ENCODE results near the gene CEP70. TPM values are rescaled to one million over a fixed set of nuclear protein-coding genes. Genes with fewer than 3 reads are reported as not detected.

CEP70 gene
- total and polyA plus RNA-seq, 2 of the 13 experiments (the other 11 are each of a cell fraction or from before 2014, with no cell fraction given), result 4.0 to 22.3 TPM

GRCh38 chr3:138608322-138609135, 14.5 kb upstream of the CEP70 start, which contains the start of gene FAIM (continued):
- TF ChIP-seq MYPOP (CRISPR knock-in tag; IDR thresholded peaks at IDR 0.05), result peak; percentile 86
- no peak for TF ChIP-seq ZNF549 (CRISPR knock-in tag; IDR thresholded peaks at IDR 0.05)
- peak; percentile 70 for TF ChIP-seq U2AF1 (optimal IDR thresholded peaks at IDR 0.05; ENCODE audit: low read depth, low read length)
- TF ChIP-seq ZSCAN21 (CRISPR knock-in tag; IDR thresholded peaks at IDR 0.05; ENCODE audit: borderline replicate concordance), result peak; percentile 81; the same call in 1 of the 2 replicates
- TF ChIP-seq RELA (CRISPR knock-in tag; IDR thresholded peaks at IDR 0.05), result no peak
- peak; percentile 57; the same call in 1 of the 2 replicates for TF ChIP-seq DZIP1 (CRISPR knock-in tag; IDR thresholded peaks at IDR 0.05)
- TF ChIP-seq CSRNP2 (CRISPR knock-in tag; conservative IDR thresholded peaks at IDR 0.05; ENCODE audit: low read depth), result no peak
- no peak; the same call in 1 of the 2 replicates for TF ChIP-seq PRDM15 (CRISPR knock-in tag; IDR thresholded peaks at IDR 0.05)
- TF ChIP-seq FOXC1 (CRISPR knock-in tag; IDR thresholded peaks at IDR 0.05; ENCODE audit: borderline replicate concordance), result peak; percentile 91
- TF ChIP-seq TARDBP (CRISPR knock-in tag; IDR thresholded peaks at IDR 0.05), result no peak
- 0 out of 2 replicates have a peak, but pooled peaks have one; percentile 66 for TF ChIP-seq HES4 (CRISPR knock-in tag; IDR thresholded peaks at IDR 0.05; ENCODE audit: borderline replicate concordance)
- no peak for TF ChIP-seq ATM (IDR thresholded peaks at IDR 0.05; ENCODE audit: borderline replicate concordance)
- TF ChIP-seq ZNF792 (CRISPR knock-in tag; IDR thresholded peaks at IDR 0.05), result peak; percentile 56
- TF ChIP-seq TBX3 (IDR thresholded peaks at IDR 0.05; ENCODE audit: borderline replicate concordance), result no peak
- TF ChIP-seq ZNF781 (CRISPR knock-in tag; IDR thresholded peaks at IDR 0.05; ENCODE audit: borderline replicate concordance, not compliant biosample characterization), result peak; percentile 72
- peak; percentile 80 for TF ChIP-seq ZFP82 (CRISPR knock-in tag; IDR thresholded peaks at IDR 0.05; ENCODE audit: borderline replicate concordance)
- no peak for TF ChIP-seq ZNF770 (CRISPR knock-in tag; IDR thresholded peaks at IDR 0.05)
